ENCODE results near the gene EIF1AD. TPM values are rescaled to one million over a fixed set of nuclear protein-coding genes. Genes with fewer than 3 reads are reported as not detected.

EIF1AD gene
- total and polyA plus RNA-seq, 9 donors, result 15.2 to 42.1 (median 30.2) TPM

DNA sequence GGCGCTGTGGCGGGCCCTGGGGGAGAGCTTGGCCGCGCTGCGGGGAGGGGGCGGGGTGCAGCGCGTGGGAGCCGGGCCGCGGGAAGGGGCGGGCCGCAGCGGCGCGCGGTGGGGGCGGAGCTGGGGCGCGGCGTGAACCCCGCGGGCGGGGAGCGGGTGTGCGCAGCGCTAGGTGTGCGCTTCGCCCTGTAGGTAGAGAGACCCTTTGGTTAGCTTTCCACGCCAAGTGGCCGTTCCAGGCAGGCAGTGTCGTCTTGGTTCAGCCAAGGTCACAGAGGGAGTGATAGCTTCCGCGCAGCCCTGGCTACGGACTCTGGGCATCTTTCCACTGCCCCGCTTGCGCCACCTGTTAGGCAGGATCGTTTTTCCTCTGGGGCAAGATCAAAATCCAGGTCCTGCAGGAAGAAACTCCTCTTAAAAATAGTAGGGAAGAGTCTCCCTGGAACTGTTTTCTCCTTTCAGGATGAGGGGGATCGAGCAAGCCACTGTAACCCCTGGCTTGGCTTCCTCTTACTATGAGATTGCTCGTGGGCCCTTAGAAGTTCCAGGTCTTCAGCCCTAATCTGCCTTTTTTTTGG is 780 bp upstream of the EIF1AD start:
- Histone ChIP-seq H3K36me3 (no peaks in the 10 kb centered on the region), H3K27ac (peak overlapping the region; percentile 79 to 81), H3K9me3 (no peaks in the 10 kb centered on the region), H3K4me1 (ENCODE audit: insufficient read depth) (peaks cover 5% of the 10 kb centered on the region), H3K27me3 (no peaks in the 10 kb centered on the region), H3K4me3 (peak overlapping the region; percentile 74)
- intact Hi-C loops (cut with DNase I), result no loop called here
- WGBS, 3 donors, result 0 to 1% (median 0%) methylated on average over 34 to 40 of the region's 40 CpGs
- peak; percentile 62 to 77 (median 71) for DNase-seq
- TF ChIP-seq POLR2A (IDR thresholded peaks at IDR 0.05), result no peak
- no peak for TF ChIP-seq EP300 (IDR thresholded peaks at IDR 0.05)
- TF ChIP-seq, protein P1, sequence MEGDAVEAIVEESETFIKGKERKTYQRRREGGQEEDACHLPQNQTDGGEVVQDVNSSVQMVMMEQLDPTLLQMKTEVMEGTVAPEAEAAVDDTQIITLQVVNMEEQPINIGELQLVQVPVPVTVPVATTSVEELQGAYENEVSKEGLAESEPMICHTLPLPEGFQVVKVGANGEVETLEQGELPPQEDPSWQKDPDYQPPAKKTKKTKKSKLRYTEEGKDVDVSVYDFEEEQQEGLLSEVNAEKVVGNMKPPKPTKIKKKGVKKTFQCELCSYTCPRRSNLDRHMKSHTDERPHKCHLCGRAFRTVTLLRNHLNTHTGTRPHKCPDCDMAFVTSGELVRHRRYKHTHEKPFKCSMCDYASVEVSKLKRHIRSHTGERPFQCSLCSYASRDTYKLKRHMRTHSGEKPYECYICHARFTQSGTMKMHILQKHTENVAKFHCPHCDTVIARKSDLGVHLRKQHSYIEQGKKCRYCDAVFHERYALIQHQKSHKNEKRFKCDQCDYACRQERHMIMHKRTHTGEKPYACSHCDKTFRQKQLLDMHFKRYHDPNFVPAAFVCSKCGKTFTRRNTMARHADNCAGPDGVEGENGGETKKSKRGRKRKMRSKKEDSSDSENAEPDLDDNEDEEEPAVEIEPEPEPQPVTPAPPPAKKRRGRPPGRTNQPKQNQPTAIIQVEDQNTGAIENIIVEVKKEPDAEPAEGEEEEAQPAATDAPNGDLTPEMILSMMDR (IDR thresholded peaks at IDR 0.05), result no peak

DNA sequence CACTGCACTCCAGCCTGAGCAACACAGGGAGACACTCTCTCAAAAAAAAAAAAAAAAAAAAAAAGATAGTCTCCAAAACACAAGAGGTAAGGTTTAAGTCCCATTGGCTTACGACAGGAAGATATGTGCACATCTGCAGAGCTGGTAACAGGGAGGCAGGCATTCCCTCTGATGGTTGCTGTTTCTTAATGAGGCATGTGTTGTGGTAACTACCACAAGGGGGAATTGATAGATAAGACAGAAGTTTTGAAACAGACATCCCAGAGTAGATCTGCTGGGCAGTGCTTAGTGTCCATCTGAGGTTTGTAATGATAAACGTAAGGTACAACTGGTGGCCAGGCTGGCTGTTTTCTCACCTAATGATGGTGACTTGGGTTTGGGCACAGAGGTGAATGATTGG is 4.7 kb downstream of the EIF1AD start:
- Histone ChIP-seq H3K27me3 (no peaks in the 10 kb centered on the region), H3K36me3 (no peaks in the 10 kb centered on the region), H3K27ac (no peak overlapping the region), H3K4me1 (ENCODE audit: insufficient read depth) (no peaks in the 10 kb centered on the region), H3K4me3 (no peak overlapping the region), H3K9me3 (no peaks in the 10 kb centered on the region)
- no peak for DNase-seq
- TF ChIP-seq, protein P1 (IDR thresholded peaks at IDR 0.05), result no peak
- TF ChIP-seq POLR2A (IDR thresholded peaks at IDR 0.05) (no peak), EP300 (IDR thresholded peaks at IDR 0.05) (no peak)
- WGBS, 3 donors, result 66 to 84% (median 74%) methylated on average over 2 of the region's 2 CpGs
- intact Hi-C loops (cut with DNase I), result loop anchor here in 1 of 4 donors (5.0 kb wide), 1 partner anchor 35 kb away; the partner anchor contains the start of gene SART1

DNA sequence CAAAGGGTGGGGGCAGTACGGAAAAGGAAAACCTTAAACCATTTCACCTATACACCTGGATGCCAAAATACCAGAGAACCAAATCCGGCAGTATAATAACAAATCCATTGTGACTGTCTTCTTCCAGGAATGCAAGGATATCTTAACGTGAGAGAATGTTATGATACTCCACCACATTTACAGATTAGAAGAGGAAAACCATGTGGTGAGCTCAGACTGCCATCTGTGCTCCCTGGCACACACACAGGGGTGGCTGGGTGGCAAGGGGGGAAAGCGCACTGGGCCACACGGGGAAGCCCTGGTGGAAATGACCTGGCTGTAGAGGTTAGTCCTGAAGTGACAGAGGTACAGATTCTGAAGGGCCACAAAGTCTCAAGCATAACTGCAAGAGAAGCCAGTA is 9.9 kb downstream of the EIF1AD start:
- no peak overlapping the region for H3K4me3 ChIP-seq
- H3K27ac ChIP-seq, result no peak overlapping the region
- no peaks in the 10 kb centered on the region for H3K36me3 ChIP-seq
- TF ChIP-seq EP300 (IDR thresholded peaks at IDR 0.05) (no peak), POLR2A (IDR thresholded peaks at IDR 0.05) (no peak)
- TF ChIP-seq, protein P1 (IDR thresholded peaks at IDR 0.05), result no peak
- intact Hi-C loops (cut with DNase I), result no loop called here
- no peaks in the 10 kb centered on the region for H3K4me1 ChIP-seq (ENCODE audit: insufficient read depth)
- no peak for DNase-seq
- no peaks in the 10 kb centered on the region for H3K27me3 ChIP-seq
- 32 to 59% (median 44%) methylated on average over 5 of the region's 5 CpGs for WGBS, 3 donors
- H3K9me3 ChIP-seq, result no peaks in the 10 kb centered on the region

DNA sequence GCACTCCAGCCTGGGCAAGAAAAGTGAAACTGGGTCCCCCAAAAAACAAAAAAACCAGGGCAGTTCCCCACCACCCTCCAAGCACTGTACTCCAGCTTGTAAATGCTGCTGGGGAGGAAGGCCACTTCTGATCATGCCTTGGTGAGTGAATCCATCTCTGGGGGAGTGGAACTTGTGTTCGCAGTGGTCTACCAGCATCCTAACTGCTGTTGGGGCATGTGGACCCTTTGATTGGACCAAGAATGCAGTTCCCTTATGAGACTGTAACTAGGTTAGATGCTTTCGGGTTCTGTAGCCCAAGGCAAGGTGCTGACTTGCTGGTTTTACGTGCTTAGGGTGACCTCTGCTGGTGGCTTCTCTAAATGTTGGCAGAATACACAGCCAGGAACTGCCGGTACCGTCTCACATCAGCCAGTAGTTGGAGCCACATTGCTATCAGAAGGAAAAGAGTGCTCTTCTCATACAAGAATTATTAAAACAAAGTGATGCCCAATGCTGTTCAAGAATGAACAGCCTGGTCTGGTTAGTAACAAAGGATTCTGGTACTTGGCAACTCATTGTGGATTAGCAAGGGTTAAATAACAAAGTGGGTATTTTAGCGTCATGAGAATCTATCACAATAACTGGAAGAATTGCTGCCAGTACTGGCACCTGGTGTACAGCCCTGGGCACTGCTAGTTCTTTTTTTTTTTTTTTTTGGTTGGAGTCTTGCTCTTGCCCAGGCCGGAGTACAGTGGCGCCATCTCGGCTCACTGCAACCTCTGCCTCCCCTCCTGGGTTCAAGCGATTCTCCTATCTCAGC is 13.0 kb downstream of the EIF1AD start:
- Histone ChIP-seq H3K9me3 (no peaks in the 10 kb centered on the region), H3K36me3 (no peaks in the 10 kb centered on the region), H3K4me3 (no peak overlapping the region), H3K4me1 (ENCODE audit: insufficient read depth) (no peaks in the 10 kb centered on the region), H3K27me3 (no peaks in the 10 kb centered on the region), H3K27ac (no peak overlapping the region)
- TF ChIP-seq, protein P1 (IDR thresholded peaks at IDR 0.05), result peak; percentile 67 to 98 (median 96)
- TF ChIP-seq EP300 (IDR thresholded peaks at IDR 0.05), result no peak
- intact Hi-C loops (cut with DNase I), result loop anchor here (2.0 to 10.0 kb wide), 4 partner anchors 104 to 282 kb away; partner anchors contain the start of gene KAT5 (in 1 of the 4)
- peak; percentile 84 to 94 (median 87) for DNase-seq
- WGBS, 3 donors, result 21 to 29% (median 24%) methylated on average over 10 of the region's 10 CpGs
